GM19023 (cell line): ENCODE results near the gene PI4KB.

Source experiments
- ATAC-seq: cut with Tn5 transposase; IDR thresholded peaks from one replicate; pipeline ENCODE4 v1.9.1; 2021; ENCODE audit warnings: mild to moderate bottlenecking, moderate library complexity; ENCODE audit not compliant: unreplicated experiment

Gene PI4KB

DNA sequence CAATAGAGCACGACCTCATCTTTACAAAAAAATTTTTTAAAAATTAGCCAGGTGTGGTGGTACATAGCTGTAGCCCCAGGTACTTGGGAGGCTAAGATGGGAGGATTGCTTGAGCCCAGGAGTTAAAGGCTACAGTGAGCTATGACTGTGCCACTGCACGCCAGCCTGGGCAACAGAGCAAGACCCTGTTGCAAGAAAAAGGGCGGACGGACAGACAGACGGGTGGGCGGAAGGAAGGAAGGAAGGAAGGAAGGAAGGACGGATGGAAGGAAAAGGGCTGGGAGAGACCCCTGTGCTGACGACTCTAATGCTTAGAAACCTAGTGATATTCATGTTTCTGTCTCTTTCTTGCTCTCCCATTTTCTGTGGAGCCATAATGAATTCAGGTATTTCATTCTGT, 14.4 kb downstream of the PI4KB start:
- no peak for ATAC-seq

DNA sequence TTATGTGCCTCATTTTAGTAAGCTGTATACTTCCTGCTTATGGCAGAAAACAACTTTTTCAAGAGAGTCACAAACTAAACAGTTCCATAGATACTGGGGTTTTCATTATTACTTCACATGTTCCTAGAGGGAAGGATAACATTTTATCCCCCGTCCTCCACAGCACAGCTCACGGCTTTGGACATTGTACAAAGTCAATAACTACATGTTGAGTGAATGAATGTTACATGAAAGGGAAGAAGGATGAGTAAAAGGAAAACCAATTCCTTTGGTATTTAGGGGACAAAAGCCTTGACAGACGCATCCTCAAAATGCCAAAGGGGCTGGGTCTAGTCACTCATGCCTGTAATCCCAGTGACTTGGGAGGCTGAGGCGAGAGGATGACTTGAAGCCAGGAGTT, 14.8 kb downstream of the PI4KB start:
- no peak for ATAC-seq

DNA sequence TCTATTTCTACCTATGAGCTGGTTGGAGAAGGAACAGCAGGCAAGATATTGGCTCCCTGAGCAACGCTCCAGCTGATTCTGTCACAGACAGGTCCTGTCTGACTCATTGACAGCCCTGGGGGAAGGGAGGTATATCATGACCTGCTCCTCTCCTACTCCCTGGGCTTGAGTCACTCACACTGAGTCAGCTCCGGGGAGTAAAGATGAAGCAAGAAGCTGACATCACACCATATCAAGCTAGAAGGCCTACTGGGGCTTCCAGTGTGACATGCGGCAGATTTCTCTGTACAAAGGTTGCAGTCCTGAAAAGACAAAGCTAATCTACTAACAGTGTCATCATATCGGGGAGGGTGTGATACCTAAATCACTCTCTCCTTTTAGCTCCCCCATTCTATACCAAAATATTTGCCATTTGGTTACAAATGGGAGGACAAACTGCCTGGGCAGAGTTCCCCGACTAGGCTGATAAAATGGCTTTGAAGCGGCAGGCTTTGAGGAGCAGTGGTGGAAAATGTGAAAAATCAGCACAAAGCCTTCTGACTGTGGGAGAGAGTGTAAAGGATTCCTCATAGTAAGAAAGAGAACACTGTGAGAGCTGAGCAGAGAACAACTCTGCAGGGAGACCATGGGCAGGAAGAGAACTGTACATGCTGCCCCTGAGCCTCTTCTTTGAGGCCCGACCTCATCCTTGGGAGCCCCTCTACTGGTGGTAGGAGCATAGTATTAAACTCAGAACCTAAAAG, 15.5 kb downstream of the PI4KB start:
- ATAC-seq: no peak

DNA sequence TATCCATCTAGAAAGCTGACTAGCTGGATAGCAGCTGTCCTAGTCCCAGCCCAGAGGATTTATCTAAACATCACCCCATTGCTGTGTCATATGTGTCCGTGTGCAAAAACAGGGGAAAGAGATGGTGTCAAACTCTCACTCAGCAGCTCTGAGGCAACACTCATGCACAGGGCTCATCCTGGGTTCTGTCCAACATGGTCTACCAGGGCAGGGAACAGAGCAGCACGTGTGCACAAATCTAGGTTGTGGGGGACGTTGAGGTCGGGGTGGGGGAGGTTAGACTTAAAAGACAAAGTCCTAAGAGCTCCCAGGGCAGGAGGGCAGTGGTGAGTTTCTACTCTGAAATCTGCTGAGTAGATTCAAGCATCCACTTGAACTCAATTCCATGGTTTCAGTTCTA, 16.2 kb downstream of the PI4KB start:
- ATAC-seq: no peak

DNA sequence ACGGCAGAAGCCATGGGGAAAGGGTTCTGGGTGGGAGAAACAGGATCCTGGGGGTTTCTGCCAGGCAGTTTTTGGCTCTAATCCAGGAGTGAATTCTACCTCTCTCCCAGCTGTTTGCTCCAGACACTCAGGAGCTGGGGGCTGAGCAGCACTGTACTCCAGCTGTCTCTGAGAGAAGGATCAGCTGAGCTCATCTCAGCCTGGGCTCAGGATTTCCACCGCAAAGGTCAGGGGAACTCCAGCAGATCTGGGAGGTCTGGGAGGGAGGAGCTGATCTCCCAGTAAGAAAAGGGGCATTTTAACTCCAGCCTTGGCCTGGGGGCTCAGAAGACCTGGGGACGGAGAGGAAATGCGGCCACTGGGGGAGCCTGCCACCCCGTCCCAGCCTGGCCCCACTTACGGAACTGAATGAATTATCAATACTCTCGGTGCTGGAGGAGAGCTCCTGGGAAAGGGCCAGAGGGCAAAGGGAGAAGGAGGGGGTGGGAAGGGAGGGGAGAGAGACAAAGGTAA, 17.3 kb downstream of the PI4KB start:
- ATAC-seq: no peak

DNA sequence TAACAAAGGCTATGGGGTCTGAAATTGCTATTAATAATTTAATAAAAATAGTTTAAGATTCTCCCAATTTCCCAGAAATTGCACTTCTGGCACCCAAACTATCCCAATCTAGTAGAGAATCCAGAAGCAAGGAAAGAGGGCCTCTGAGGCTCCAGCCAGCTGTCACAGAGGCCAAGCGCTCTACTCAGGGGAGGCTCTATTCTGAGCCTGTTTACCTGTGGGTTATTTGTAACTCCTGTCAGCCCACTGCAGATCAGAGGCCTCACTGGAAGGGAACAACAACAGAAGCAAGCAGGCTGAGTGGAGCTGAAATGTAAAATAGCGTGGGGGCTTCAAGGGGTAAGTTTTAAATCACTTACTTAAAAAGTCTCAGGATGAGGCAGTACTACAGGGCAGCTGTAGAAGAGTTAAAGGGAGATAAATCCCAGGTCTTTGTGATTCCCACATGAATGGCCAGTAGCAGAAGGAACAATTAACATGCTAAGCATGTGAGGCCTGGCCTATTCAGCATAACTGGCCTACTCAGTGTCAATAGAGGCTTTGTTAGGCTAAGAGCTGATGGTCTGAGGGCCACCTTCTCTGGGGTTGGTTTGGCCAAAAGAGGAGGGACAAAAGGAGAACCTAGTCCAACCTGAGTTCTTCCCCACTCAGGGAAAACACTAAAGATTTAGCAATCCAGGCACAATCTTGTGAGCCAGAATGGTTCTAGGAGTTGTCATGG, 32.3 kb downstream of the PI4KB start:
- no peak for ATAC-seq

DNA sequence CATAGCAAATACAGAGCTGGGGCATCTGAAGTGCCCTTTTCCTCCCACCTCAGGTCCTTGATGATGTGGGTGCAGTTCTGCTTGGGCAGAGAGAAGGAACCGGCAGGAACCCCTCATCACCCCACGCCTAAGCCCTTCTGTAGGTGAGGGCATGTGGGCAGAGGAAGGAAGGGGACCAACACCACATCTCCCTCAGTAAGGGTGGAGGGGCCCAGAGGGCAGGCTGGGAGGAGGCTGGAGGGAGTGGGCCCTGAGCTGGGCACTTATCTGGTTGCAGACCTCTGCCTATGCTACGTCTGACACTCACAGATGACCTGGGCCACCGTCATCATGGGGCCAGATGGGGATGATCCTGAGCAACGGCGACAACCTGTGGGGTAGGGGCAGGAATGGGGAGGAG, 34.1 kb downstream of the PI4KB start:
- ATAC-seq: no peak

DNA sequence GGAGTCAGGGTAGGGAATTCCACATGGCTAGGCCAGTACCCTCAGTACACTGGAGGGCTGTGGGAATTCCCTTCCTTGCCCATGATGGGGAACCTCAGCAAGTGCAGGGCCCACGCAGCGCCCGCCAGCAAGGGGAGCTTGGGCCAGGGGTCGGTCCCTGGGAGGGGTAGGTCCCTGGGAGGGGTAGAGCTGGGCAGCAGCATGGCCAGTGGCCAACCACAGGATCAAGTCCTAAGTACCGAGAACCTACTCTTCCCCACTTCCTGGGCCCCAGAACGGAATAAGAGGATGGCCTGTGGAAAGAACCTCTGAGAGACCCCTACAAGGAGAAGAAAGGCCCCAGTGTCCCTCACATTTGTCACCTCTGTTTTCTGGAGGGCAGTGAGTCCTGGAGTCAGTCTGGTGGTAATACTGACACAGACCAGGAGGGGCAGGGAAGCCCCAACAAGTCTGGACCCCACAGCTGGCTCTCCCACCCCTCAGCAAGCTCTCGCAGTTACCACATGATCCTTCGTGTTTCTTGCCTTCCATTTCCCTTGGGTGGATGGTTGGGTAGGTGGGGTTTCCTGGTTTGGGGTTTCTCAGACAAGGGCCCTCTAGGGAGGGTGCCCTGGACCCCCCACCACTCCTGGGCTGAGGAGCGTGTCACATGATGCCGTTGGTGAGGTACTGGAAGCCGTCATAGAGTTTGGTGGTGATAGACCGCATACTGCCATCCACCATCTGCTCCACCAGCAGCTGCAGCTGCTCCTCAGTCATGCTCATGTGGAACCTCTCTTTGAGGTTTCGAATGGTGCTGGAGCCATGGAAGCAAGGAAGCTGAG, 34.8 kb downstream of the PI4KB start:
- ATAC-seq: no peak

DNA sequence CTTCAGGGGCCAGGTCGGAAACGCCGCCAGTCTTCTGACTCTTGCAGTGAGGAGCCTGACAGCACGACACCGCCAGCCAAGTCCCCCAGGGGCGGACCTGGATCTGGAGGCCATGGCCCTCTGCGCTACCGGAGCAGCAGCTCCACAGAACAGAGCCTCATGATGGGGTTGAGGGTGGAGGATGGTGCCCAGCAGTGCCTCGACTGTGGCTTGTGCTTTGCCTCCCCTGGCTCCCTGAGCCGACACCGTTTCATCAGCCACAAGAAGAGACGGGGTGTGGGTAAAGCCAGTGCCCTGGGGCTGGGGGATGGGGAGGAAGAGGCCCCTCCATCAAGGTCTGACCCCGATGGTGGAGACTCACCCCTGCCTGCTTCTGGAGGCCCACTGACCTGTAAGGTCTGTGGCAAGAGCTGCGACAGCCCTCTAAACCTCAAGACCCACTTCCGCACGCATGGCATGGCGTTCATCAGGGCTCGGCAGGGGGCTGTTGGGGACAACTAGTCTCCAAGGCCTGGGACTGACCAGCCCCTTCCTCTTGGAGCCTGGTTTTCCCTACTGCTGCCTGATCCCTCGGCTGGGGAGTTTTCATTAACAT, 36.4 kb downstream of the PI4KB start:
- no peak for ATAC-seq

DNA sequence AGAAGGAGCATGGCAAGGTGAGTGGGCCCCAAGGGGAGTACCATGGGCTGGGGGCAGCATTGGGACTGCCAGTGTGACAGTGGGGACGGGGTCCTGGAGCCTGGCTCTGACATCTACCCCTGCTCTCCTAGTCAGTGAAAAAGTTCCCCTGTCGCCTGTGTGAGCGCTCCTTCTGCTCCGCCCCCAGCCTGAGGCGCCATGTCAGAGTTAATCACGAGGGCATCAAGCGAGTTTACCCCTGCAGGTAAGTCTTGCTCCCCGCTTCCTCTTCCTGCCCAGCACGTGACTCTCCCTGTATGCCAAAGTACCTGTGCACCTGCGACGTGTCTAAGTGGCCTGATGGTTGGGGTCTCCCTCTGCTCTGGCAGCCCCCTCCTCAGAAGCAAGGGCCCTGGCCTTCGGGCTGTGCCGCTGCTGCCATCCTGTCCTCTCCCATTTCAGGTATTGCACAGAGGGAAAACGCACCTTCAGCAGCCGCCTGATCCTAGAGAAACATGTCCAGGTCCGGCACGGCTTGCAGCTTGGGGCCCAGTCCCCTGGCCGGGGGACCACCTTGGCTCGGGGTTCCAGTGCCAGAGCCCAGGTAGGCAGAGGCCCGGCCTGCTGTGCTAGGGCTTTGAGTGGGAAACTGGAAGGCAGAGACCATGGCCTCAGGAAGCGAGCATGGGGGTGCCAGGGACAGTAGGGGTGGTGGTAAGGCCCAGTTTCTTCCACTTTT, 37.1 kb downstream of the PI4KB start:
- ATAC-seq: no peak

DNA sequence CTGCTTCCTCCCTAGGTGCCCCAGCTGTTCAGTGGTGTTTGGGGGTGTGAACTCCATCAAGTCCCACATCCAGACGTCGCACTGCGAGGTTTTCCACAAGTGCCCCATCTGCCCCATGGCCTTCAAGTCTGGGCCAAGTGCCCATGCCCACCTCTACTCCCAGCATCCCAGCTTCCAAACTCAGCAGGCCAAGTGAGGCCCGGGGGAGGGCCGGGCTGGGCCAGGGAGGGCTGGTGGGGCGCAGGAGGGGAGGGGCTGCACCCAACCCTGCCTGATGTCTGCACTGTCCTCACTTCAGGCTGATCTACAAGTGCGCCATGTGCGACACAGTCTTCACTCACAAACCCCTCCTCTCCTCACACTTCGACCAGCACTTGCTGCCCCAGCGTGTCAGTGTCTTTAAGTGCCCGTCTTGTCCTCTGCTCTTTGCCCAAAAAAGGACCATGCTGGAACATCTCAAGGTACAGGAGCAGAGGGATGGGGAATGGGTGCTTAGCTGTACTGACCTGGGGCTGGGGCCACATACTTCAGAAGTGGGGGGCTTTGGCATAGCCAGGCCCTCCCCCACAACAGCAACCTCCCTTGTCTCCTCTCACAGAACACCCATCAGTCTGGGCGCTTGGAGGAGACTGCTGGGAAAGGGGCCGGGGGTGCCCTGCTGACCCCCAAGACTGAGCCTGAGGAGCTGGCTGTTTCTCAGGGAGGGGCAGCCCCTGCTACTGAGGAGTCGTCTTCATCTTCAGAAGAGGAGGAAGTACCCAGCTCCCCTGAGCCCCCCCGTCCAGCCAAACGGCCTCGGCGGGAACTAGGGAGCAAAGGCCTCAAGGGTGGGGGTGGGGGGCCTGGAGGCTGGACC, 37.9 kb downstream of the PI4KB start:
- ATAC-seq: no peak

DNA sequence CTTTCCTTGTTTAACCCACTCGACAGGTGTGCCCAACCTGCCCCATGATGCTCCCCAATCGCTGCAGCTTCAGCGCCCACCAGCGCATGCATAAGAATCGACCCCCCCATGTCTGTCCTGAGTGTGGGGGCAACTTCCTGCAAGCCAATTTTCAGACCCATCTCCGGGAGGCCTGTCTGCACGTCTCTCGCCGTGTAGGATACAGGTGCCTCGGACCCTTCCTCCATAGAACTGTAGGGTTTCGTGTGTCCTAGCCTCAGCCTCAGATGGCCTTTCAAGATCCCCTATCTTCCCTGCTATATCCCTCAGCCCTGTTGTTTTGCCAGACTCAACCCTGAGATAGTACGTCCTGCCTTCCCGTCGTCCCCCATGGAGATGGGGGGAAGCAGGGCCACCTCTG, 38.7 kb downstream of the PI4KB start:
- ATAC-seq: no peak

DNA sequence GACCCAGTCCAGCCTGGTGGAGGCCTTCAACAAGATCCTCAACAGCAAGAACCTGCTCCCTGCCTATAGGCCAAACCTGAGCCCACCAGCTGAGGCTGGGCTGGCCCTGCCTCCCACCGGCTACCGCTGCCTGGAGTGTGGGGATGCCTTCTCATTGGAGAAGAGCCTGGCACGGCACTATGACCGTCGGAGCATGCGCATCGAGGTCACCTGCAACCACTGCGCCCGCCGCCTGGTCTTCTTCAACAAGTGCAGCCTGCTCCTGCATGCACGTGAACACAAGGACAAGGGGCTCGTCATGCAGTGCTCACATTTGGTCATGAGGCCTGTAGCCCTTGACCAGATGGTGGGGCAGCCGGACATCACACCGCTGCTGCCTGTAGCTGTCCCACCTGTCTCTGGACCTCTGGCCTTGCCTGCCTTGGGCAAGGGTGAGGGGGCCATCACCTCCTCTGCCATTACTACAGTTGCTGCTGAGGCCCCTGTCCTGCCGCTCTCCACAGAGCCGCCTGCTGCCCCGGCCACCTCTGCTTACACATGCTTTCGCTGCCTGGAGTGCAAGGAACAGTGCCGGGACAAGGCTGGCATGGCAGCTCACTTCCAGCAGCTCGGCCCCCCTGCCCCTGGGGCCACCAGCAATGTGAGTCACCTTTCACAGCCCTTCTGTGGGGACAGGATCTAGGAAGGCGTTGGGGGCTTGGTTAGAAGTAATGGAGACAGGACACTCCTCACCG, 39.3 kb downstream of the PI4KB start:
- ATAC-seq: no peak

DNA sequence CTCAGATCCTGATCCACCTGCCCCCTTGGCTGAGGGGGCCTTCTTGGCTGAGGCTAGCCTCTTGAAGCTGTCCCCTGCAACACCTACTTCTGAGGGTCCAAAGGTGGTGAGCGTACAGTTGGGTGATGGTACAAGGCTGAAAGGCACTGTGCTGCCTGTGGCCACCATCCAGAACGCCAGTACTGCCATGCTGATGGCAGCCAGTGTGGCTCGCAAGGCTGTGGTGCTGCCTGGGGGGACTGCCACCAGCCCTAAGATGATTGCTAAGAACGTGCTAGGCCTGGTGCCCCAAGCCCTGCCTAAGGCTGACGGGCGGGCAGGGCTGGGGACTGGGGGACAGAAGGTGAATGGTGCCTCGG, 39.9 kb downstream of the PI4KB start:
- no peak for ATAC-seq

DNA sequence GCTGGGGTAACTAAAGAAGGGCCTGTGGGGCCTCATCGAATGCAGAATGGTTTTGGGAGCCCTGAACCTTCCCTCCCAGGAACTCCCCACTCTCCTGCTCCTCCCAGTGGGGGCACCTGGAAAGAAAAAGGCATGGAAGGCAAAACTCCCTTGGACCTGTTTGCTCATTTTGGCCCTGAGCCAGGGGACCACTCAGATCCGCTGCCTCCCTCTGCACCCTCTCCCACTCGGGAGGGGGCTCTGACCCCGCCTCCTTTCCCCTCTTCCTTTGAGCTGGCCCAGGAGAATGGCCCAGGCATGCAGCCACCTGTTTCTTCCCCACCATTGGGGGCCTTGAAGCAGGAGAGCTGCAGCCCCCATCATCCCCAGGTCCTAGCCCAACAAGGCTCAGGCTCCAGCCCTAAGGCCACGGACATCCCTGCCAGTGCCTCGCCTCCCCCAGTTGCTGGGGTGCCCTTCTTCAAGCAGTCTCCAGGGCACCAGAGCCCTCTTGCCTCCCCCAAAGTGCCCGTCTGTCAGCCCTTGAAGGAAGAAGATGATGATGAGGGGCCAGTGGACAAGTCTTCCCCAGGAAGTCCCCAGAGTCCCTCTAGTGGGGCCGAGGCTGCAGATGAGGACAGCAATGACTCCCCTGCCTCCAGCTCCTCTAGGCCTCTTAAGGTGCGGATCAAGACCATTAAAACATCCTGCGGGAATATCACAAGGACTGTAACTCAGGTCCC, 40.4 kb downstream of the PI4KB start:
- ATAC-seq: no peak

DNA sequence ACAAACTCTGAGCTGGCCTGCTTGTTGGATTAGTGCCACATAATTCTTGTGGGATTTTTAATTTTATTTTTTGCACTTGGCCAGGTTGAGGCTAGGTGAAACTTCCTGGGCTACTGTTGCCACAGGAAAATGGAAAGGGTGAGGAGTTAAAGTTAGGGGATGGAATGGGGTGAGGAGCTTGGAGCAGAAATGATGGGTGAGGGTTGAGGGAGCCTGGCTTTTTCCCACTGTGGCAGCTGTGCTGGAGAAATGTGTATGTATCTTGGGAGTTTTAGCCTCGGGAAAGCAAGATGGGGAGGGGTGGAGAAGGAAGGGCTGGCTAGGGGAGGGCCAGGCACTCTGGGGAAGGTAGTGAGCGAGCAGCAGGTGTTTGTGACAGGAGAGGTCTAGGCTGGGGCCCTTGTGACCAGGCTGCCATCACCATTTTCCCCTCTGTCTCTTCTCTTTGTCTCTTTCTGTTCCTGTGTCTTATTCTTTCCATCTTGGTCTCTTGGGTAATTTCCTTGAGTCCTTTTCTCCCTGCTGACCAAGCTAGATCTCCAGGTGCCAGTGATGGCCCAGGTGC, 43.1 kb downstream of the PI4KB start:
- ATAC-seq: no peak

DNA sequence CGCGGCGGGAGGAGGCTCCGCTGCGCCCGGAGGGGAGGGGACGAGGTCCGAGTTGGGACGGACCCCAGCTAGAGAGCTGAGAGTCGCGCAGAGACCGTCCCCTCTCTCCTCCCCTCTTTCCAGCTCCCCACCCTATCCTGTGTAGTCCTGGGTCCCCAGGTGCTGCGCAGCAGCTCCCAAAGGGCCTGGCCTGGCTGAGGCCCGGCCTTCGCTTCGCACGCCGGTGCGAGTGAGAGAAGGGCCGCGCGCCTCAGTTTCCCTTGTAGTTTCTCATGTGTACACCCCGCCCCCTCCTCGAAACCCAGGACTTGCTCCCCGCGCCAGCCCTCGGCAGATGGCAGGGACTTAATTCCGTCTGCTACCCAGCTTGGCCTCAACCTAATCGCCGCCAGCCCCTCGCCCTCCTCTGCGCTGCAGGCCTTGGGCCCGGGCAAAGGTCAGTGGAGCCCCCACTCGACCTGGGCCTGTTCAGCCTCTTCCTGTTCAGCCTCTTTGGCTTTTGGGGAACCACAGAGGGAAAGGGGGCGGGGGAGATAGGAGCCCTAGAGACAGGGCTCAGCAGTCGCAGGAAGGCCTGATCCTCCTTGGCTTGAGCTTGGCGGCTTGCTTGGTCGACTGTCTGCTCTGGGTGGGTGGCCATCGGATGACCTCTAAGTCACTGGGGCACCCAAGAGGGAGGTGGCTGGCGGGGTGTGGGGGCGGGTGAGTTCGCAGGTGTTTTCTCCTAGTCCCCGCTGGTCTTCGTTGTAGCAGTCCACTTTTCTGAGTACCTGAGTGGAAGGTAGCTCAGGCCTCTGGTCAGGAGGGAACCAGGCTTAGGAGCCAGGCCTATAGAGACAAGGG, 44.1 kb downstream of the PI4KB start:
- ATAC-seq: no peak
